Fibroblast of lung (primary cell): ENCODE data around the gene ADAMTS10. TPM values are rescaled to one million over a fixed set of nuclear protein-coding genes. Genes with fewer than 3 reads are reported as not detected.

Source experiments
- DNase-seq, 2 donors: peaks; one replicate each; pipeline versions ENCODE4 v3.0.0 to v3.0.0-alpha.2; 2010; ENCODE audit warnings: low read depth in 2 of 2
- H2AFZ ChIP-seq: 2 replicates; pipeline ENCODE4 v1.5.1; 2012; ENCODE audit warnings: low read length, control low read depth, inconsistent platforms
- H3K27ac ChIP-seq: 2 replicates; pipeline ENCODE4 v1.5.1; 2011; ENCODE audit warnings: low read length, control low read depth; ENCODE audit not compliant: insufficient read depth
- H3K27me3 ChIP-seq: 2 replicates; pipeline ENCODE4 v1.5.1; 2011; ENCODE audit warnings: mild to moderate bottlenecking, low read length; ENCODE audit not compliant: control insufficient read depth, insufficient read depth
- H3K36me3 ChIP-seq: 2 replicates; pipeline ENCODE4 v1.5.1; 2011; ENCODE audit warnings: low read length; ENCODE audit not compliant: control insufficient read depth, insufficient read depth
- H3K4me1 ChIP-seq: 2 replicates; pipeline ENCODE4 v1.5.1; 2011; ENCODE audit warnings: low read length; ENCODE audit not compliant: control insufficient read depth, insufficient read depth; ENCODE audit errors: extremely low read depth
- H3K4me2 ChIP-seq: 2 replicates; pipeline ENCODE4 v1.5.1; 2011; ENCODE audit warnings: low read length, control low read depth; ENCODE audit not compliant: insufficient read depth; ENCODE audit errors: extremely low read depth
- H3K4me3 ChIP-seq, 4 experiments: fragments of 200-600 bp in 1 of 4; sonication (generic) in 1 of 4; replicated peaks in 1 of 4; 2 replicates each; pipeline ENCODE4 v1.5.1; 2011 to 2016; ENCODE audit warnings: low read length in 4 of 4, low read depth in 3 of 4, mild to moderate bottlenecking in 3 of 4, control low read depth in 2 of 4, inconsistent platforms in 1 of 4, mixed read lengths in 1 of 4; ENCODE audit not compliant: insufficient read depth in 1 of 4; ENCODE audit errors: control extremely low read depth in 1 of 4
- H3K79me2 ChIP-seq: 2 replicates; pipeline ENCODE4 v1.5.1; 2012; ENCODE audit warnings: mild to moderate bottlenecking, low read length, inconsistent platforms; ENCODE audit not compliant: control insufficient read depth, insufficient read depth
- H3K9ac ChIP-seq: 2 replicates; pipeline ENCODE4 v1.5.1; 2011; ENCODE audit warnings: mild to moderate bottlenecking, low read length, control low read depth; ENCODE audit not compliant: insufficient read depth
- H3K9me3 ChIP-seq: 2 replicates; pipeline ENCODE4 v1.5.1; 2012; ENCODE audit warnings: low read depth, low read length; ENCODE audit not compliant: control insufficient read depth, insufficient read depth
- H4K20me1 ChIP-seq: 2 replicates; pipeline ENCODE4 v1.5.1; 2011; ENCODE audit warnings: low read length; ENCODE audit not compliant: control insufficient read depth, insufficient read depth; ENCODE audit errors: extremely low read depth
- EZH2 ChIP-seq: IDR thresholded peaks from 2 replicates; pipeline ENCODE4 v1.5.1; 2012; ENCODE audit warnings: low read length, control low read depth, mild to moderate bottlenecking; ENCODE audit errors: missing control alignments
- polyA plus RNA-seq, 2 donors: library from polyadenylated mRNA; depleted of rRNA in 1 of 2; stranded (reverse) in 1 of 2; unstranded in 1 of 2; fragments of >200 nt; gene quantifications; 2 replicates each; pipeline ENCODE4 v1.2.1, GENCODE V29; 2011 to 2012; ENCODE audit warnings: missing spikeins in 1 of 2
- total RNA-seq: library from RNA; depleted of rRNA; stranded (reverse); fragments of >200 nt; gene quantifications from 2 replicates; pipeline ENCODE4 v1.2.1, GENCODE V29; 2014
- TF ChIP-seq, protein P1 (sequence below), 2 donors: IDR thresholded peaks in 1 of 2; conservative IDR thresholded peaks in 1 of 2; 1 replicate in 1 of 2; 2 replicates in 1 of 2; pipeline ENCODE4 v1.5.1; 2011 to 2012; ENCODE audit warnings: low read length in 2 of 2, control low read depth in 1 of 2, inconsistent platforms in 1 of 2, low read depth in 1 of 2, mild to moderate bottlenecking in 1 of 2

The ADAMTS10 gene
- total and polyA plus RNA-seq, 2 donors (not counting 1 experiment from before 2014, with no cell fraction given) = 2.0 to 11.2 TPM

- no peak for TF ChIP-seq EZH2
- TF ChIP-seq, protein P1, sequence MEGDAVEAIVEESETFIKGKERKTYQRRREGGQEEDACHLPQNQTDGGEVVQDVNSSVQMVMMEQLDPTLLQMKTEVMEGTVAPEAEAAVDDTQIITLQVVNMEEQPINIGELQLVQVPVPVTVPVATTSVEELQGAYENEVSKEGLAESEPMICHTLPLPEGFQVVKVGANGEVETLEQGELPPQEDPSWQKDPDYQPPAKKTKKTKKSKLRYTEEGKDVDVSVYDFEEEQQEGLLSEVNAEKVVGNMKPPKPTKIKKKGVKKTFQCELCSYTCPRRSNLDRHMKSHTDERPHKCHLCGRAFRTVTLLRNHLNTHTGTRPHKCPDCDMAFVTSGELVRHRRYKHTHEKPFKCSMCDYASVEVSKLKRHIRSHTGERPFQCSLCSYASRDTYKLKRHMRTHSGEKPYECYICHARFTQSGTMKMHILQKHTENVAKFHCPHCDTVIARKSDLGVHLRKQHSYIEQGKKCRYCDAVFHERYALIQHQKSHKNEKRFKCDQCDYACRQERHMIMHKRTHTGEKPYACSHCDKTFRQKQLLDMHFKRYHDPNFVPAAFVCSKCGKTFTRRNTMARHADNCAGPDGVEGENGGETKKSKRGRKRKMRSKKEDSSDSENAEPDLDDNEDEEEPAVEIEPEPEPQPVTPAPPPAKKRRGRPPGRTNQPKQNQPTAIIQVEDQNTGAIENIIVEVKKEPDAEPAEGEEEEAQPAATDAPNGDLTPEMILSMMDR (conservative IDR thresholded peaks at IDR 0.05 in 1 of 2, IDR thresholded peaks at IDR 0.05 in 1 of 2; ENCODE audit: low read depth in 1 of 2, low read length in 2 of 2) = no peak
- H3K27me3 ChIP-seq = no peaks in the 10 kb centered on the region
- H3K36me3 ChIP-seq = no peaks in the 10 kb centered on the region
- H3K4me3 ChIP-seq = no peak overlapping the region
- H3K9me3 ChIP-seq = no peaks in the 10 kb centered on the region
- no peak overlapping the region for H3K9ac ChIP-seq
- no peaks in the 10 kb centered on the region for H4K20me1 ChIP-seq
- H3K27ac ChIP-seq = no peak overlapping the region
- no peaks in the 10 kb centered on the region for H3K79me2 ChIP-seq
- no peaks in the 10 kb centered on the region for H3K4me1 ChIP-seq
- no peak for DNase-seq
- H2AFZ ChIP-seq = no peak overlapping the region
- no peak overlapping the region for H3K4me2 ChIP-seq
Observed at GRCh38 chr19:8601796-8602195, 8.7 kb downstream of the ADAMTS10 start.

- H3K4me2 ChIP-seq = no peak overlapping the region
- no peak overlapping the region for H3K9ac ChIP-seq
- TF ChIP-seq, protein P1 (conservative IDR thresholded peaks at IDR 0.05 in 1 of 2, IDR thresholded peaks at IDR 0.05 in 1 of 2; ENCODE audit: low read depth in 1 of 2, low read length in 2 of 2) = no peak
- no peak for TF ChIP-seq EZH2
- H3K4me3 ChIP-seq = no peak overlapping the region
- H3K4me1 ChIP-seq = no peaks in the 10 kb centered on the region
- no peaks in the 10 kb centered on the region for H3K9me3 ChIP-seq
- no peak for DNase-seq
- H3K36me3 ChIP-seq = no peaks in the 10 kb centered on the region
- no peaks in the 10 kb centered on the region for H3K27me3 ChIP-seq
- no peak overlapping the region for H2AFZ ChIP-seq
- no peak overlapping the region for H3K27ac ChIP-seq
- H3K79me2 ChIP-seq = no peaks in the 10 kb centered on the region
- no peaks in the 10 kb centered on the region for H4K20me1 ChIP-seq
Observed at GRCh38 chr19:8600816-8601215, 9.7 kb downstream of the ADAMTS10 start.

DNA sequence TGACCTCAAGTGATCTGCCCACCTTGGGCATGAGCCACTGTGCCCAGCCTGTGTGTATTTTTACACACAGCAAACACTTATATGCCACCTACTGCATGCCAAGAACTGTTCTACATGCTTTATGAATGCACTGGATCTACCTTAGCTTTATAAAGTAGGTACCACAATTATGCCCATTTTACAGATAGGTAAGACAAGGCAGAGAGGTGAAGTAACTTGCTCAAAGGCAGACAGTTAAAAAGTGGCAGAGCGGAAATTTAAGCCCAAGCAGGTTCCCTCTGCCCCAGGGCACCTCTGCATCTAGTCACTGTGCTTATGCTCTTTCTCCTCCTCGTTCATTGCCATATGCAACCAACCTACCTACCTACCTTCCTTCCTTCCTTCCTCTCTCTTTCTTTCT is 10.5 kb downstream of the ADAMTS10 start:
- no peak for DNase-seq
- no peak for TF ChIP-seq EZH2
- TF ChIP-seq, protein P1 (conservative IDR thresholded peaks at IDR 0.05 in 1 of 2, IDR thresholded peaks at IDR 0.05 in 1 of 2; ENCODE audit: low read depth in 1 of 2, low read length in 2 of 2) = no peak
- Histone ChIP-seq H4K20me1 (no peaks in the 10 kb centered on the region), H3K36me3 (no peaks in the 10 kb centered on the region), H2AFZ (no peak overlapping the region), H3K4me1 (no peaks in the 10 kb centered on the region), H3K27ac (no peak overlapping the region), H3K79me2 (no peaks in the 10 kb centered on the region), H3K4me3 (no peak overlapping the region), H3K4me2 (no peak overlapping the region), H3K9me3 (no peaks in the 10 kb centered on the region), H3K27me3 (no peaks in the 10 kb centered on the region), H3K9ac (no peak overlapping the region)
